ENCODE measurements around the gene NR1H2. TPM values are rescaled to one million over a fixed set of nuclear protein-coding genes. Genes with fewer than 3 reads are reported as not detected.

Gene NR1H2
- 28.3 and 29.1 TPM in 2 replicates for total RNA-seq
- long read RNA-seq, transcript NR1H2-201 (10 exons, 1,998 nt), result major isoform, 16 of 26 reads
- long read RNA-seq, partial matches to known transcripts, result 5 of 26 reads
- long read RNA-seq, other reads (novel, unspliced or antisense), result 4 of 26 reads

DNA sequence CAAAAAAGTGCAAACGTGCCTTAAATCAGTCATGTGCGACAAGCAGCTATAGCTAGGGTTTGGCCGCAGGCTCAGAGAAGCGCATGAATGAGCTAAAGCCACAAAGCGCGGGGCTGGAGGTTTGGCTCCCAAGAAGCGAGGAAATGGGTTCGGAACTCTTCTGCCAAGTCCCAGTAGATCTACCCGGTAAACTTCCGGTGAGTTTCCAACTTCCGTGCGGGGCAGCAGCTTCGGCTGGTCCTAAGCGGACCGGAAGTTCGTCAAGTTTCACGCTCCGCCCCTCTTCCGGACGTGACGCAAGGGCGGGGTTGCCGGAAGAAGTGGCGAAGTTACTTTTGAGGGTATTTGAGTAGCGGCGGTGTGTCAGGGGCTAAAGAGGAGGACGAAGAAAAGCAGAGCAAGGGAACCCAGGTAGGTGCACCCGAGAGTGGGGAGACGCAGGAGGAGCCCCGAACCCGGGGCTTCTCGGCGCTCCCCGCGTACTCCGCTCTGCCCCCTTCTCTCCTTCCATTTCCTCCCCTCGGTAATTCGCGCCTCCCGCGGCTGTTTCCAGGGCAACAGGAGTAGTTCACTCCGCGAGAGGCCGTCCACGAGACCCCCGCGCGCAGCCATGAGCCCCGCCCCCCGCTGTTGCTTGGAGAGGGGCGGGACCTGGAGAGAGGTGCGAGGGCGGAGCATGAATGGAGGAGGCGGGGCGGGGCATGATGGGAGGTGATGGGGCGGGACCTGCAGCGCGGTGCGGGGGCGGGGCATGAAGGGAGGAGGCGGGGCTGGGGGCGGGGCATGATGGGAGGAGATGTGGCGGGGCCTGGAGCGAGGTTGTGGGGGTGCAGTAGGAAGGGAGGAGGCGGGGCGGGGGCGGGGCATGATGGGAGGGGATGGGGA, at the start of gene NR1H2:
Gene NR1H2, plus strand, starts transcription at position 292 of the 885 bp plus-strand sequence. CDS start 1,149 bp downstream, outside the sequence.
- H3K9me3 Mint-ChIP-seq (ENCODE audit: low read depth), result no peaks in the 10 kb centered on the region
- H3K4me1 Mint-ChIP-seq (ENCODE audit: low read depth), result peaks cover 2% of the 10 kb centered on the region
- peak; percentile 77 for DNase-seq (ENCODE audit: low spot score, unreplicated experiment)
- H3K36me3 Mint-ChIP-seq (ENCODE audit: insufficient read depth), result peaks cover 20% of the 10 kb centered on the region
- TF ChIP-seq, protein P1, sequence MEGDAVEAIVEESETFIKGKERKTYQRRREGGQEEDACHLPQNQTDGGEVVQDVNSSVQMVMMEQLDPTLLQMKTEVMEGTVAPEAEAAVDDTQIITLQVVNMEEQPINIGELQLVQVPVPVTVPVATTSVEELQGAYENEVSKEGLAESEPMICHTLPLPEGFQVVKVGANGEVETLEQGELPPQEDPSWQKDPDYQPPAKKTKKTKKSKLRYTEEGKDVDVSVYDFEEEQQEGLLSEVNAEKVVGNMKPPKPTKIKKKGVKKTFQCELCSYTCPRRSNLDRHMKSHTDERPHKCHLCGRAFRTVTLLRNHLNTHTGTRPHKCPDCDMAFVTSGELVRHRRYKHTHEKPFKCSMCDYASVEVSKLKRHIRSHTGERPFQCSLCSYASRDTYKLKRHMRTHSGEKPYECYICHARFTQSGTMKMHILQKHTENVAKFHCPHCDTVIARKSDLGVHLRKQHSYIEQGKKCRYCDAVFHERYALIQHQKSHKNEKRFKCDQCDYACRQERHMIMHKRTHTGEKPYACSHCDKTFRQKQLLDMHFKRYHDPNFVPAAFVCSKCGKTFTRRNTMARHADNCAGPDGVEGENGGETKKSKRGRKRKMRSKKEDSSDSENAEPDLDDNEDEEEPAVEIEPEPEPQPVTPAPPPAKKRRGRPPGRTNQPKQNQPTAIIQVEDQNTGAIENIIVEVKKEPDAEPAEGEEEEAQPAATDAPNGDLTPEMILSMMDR (IDR thresholded peaks at IDR 0.05; ENCODE audit: unreplicated experiment), result no peak
- H3K27me3 Mint-ChIP-seq, result no peaks in the 10 kb centered on the region
- peak within 1 kb of the TSS; percentile 100 for H3K27ac Mint-ChIP-seq
- peak within 1 kb of the TSS; percentile 100 for H3K4me3 Mint-ChIP-seq (ENCODE audit: low read depth)

DNA sequence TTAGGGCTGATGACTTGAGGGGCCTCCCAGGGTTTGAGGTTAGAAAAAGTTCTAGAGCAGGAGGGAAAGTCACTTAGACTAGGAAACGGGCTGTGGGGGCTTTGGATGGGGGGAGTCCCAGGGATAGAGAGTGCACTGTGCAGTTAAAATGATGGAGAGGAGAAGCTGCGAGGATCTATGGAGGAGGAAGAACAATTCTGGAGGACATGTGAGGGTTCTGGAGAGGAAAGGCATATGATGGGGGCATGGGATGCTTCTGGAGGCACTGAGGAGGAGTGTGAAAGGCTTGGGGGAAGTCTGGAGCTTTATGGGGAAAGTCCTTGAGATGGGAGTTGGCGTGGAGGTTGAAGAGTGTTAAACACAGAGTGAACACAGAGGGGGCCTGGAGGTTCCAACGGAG, 49.2 kb upstream of the NR1H2 start:
- H3K27ac Mint-ChIP-seq, result peak overlapping the region; percentile 12
- H3K4me3 Mint-ChIP-seq (ENCODE audit: low read depth), result peak overlapping the region; percentile 49
- TF ChIP-seq, protein P1 (IDR thresholded peaks at IDR 0.05; ENCODE audit: unreplicated experiment), result no peak
- H3K9me3 Mint-ChIP-seq (ENCODE audit: low read depth), result peaks cover 4% of the 10 kb centered on the region
- peaks cover 37% of the 10 kb centered on the region for H3K4me1 Mint-ChIP-seq (ENCODE audit: low read depth)
- DNase-seq (ENCODE audit: low spot score, unreplicated experiment), result no peak
- H3K36me3 Mint-ChIP-seq (ENCODE audit: insufficient read depth), result peaks cover 1% of the 10 kb centered on the region
- peaks cover 32% of the 10 kb centered on the region for H3K27me3 Mint-ChIP-seq

- H3K9me3 Mint-ChIP-seq (ENCODE audit: low read depth), result peaks cover 4% of the 10 kb centered on the region
- peaks cover 43% of the 10 kb centered on the region for H3K4me1 Mint-ChIP-seq (ENCODE audit: low read depth)
- H3K36me3 Mint-ChIP-seq (ENCODE audit: insufficient read depth), result peaks cover 1% of the 10 kb centered on the region
- peaks cover 27% of the 10 kb centered on the region for H3K27me3 Mint-ChIP-seq
- H3K27ac Mint-ChIP-seq, result no peak overlapping the region
- TF ChIP-seq, protein P1 (IDR thresholded peaks at IDR 0.05; ENCODE audit: unreplicated experiment), result no peak
- no peak for DNase-seq (ENCODE audit: low spot score, unreplicated experiment)
- H3K4me3 Mint-ChIP-seq (ENCODE audit: low read depth), result peak overlapping the region; percentile 49
Measured at GRCh38 chr19:50327461-50328223, 48.6 kb upstream of the NR1H2 start.

GRCh38 chr19:50328224-50328872, 47.9 kb upstream of the NR1H2 start:
- Mint-ChIP-seq H3K36me3 (ENCODE audit: insufficient read depth) (peaks cover 1% of the 10 kb centered on the region), H3K9me3 (ENCODE audit: low read depth) (peaks cover 4% of the 10 kb centered on the region), H3K4me3 (ENCODE audit: low read depth) (no peak overlapping the region), H3K4me1 (ENCODE audit: low read depth) (peaks cover 45% of the 10 kb centered on the region), H3K27me3 (peaks cover 27% of the 10 kb centered on the region), H3K27ac (no peak overlapping the region)
- DNase-seq (ENCODE audit: low spot score, unreplicated experiment), result no peak
- TF ChIP-seq, protein P1 (IDR thresholded peaks at IDR 0.05; ENCODE audit: unreplicated experiment), result peak; percentile 28

DNA sequence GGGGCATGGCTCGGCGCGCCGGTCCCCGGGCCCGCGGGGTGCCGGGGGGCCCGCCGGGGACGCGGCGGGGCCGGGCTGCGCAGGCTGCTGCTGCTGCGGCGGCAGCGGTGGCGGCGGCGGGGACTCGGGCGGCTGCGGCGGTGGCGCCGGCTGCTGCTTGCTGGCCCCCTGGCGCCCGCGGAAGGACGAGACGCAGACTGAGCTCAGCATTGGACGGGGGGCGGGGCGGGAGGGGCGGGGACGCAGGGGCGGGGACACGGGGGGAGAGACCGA, 47.4 kb upstream of the NR1H2 start:
- Mint-ChIP-seq H3K36me3 (ENCODE audit: insufficient read depth) (peaks cover 1% of the 10 kb centered on the region), H3K9me3 (ENCODE audit: low read depth) (peaks cover 4% of the 10 kb centered on the region), H3K4me1 (ENCODE audit: low read depth) (peaks cover 45% of the 10 kb centered on the region), H3K27me3 (peaks cover 27% of the 10 kb centered on the region), H3K4me3 (ENCODE audit: low read depth) (no peak overlapping the region), H3K27ac (no peak overlapping the region)
- TF ChIP-seq, protein P1 (IDR thresholded peaks at IDR 0.05; ENCODE audit: unreplicated experiment), result no peak
- no peak for DNase-seq (ENCODE audit: low spot score, unreplicated experiment)
